ENCODE results near the gene BTNL3. TPM values are rescaled to one million over a fixed set of nuclear protein-coding genes. Genes with fewer than 3 reads are reported as not detected.

BTNL3 gene
- total and polyA plus RNA-seq, 2 experiments from 2014 or later = 0.08 TPM; not detected in 1

DNA sequence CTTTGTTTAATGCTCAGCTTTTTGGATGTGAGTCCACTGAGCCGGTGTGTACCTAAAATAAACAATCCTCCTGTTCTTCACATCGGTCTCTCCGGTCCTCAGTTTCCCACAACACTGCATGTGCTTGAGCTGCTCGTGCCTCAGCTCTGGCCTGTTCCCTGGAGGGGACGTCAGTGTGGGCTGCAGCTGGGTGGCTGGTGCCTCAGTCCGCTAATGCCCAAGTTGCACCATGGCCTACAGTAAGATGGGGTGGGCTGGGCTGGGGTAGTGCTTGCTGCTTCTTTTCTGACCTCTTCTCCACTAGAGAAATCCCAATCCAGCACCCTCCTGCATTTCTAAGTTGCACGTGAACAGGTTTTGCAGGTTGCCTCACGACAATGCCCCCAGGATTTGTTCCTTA lies 50.8 kb downstream of the BTNL3 start:
- Histone ChIP-seq H4K20me1 (replicated peaks; ENCODE audit: insufficient read depth) (no peaks in the 10 kb centered on the region), H3K27ac (ENCODE audit: low read depth) (no peak overlapping the region), H3K79me2 (replicated peaks; ENCODE audit: insufficient read depth) (no peaks in the 10 kb centered on the region; the same call in 1 of the 2 replicates), H3K4me1 (ENCODE audit: insufficient read depth) (no peaks in the 10 kb centered on the region; the same call in 1 of the 2 replicates), H3K36me3 (ENCODE audit: insufficient read depth) (no peaks in the 10 kb centered on the region), H3K4me2 (no peak overlapping the region), H3F3A (replicated peaks; ENCODE audit: low read depth) (no peaks in the 10 kb centered on the region), H3K9me2 (ENCODE audit: insufficient read depth) (0 out of 2 replicates have a peak, but pooled peaks cover 4% of the 10 kb centered on the region), H3K27me3 (ENCODE audit: insufficient read depth) (peaks cover 8% of the 10 kb centered on the region; the same call in 1 of the 2 replicates), H3K4me3 (no peak overlapping the region), H2AFZ (no peak overlapping the region)
- Mint-ChIP-seq H3K36me3 (ENCODE audit: low read depth) (no peaks in the 10 kb centered on the region; the same call in 2 of the 3 replicates), H3K9me3 (peaks cover 3% of the 10 kb centered on the region; the same call in 1 of the 3 replicates), H3K4me3 (no peak overlapping the region), H3K4me1 (peaks cover 16% of the 10 kb centered on the region), H3K27me3 (ENCODE audit: insufficient read depth, low read depth, poor library complexity) (peaks cover 2% of the 10 kb centered on the region), H3K27ac (no peak overlapping the region)
- DNase-seq (ENCODE audit: low spot score) (no peak), ATAC-seq (no peak)
- TF ChIP-seq ZNF114 (CRISPR knock-in tag; IDR thresholded peaks at IDR 0.05) = no peak
- no peak for TF ChIP-seq EZH2 (IDR thresholded peaks at IDR 0.05; ENCODE audit: low read depth, unreplicated experiment)
- TF ChIP-seq NANOG (IDR thresholded peaks at IDR 0.05; ENCODE audit: borderline replicate concordance) = no peak
- no peak for TF ChIP-seq ZNF331 (CRISPR knock-in tag; IDR thresholded peaks at IDR 0.05; ENCODE audit: low read depth)
- TF ChIP-seq, protein P1, sequence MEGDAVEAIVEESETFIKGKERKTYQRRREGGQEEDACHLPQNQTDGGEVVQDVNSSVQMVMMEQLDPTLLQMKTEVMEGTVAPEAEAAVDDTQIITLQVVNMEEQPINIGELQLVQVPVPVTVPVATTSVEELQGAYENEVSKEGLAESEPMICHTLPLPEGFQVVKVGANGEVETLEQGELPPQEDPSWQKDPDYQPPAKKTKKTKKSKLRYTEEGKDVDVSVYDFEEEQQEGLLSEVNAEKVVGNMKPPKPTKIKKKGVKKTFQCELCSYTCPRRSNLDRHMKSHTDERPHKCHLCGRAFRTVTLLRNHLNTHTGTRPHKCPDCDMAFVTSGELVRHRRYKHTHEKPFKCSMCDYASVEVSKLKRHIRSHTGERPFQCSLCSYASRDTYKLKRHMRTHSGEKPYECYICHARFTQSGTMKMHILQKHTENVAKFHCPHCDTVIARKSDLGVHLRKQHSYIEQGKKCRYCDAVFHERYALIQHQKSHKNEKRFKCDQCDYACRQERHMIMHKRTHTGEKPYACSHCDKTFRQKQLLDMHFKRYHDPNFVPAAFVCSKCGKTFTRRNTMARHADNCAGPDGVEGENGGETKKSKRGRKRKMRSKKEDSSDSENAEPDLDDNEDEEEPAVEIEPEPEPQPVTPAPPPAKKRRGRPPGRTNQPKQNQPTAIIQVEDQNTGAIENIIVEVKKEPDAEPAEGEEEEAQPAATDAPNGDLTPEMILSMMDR (conservative IDR thresholded peaks at IDR 0.05; ENCODE audit: low read depth in 2 of 2) = no peak
- no peak for TF ChIP-seq CREB1 (CRISPR knock-in tag; IDR thresholded peaks at IDR 0.05; ENCODE audit: low read depth)
- TF ChIP-seq, protein P2, sequence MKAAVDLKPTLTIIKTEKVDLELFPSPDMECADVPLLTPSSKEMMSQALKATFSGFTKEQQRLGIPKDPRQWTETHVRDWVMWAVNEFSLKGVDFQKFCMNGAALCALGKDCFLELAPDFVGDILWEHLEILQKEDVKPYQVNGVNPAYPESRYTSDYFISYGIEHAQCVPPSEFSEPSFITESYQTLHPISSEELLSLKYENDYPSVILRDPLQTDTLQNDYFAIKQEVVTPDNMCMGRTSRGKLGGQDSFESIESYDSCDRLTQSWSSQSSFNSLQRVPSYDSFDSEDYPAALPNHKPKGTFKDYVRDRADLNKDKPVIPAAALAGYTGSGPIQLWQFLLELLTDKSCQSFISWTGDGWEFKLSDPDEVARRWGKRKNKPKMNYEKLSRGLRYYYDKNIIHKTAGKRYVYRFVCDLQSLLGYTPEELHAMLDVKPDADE (IDR thresholded peaks at IDR 0.05) = no peak
- no peak for TF ChIP-seq STAT1 (IDR thresholded peaks at IDR 0.05; ENCODE audit: unreplicated experiment)
- TF ChIP-seq, protein P3, sequence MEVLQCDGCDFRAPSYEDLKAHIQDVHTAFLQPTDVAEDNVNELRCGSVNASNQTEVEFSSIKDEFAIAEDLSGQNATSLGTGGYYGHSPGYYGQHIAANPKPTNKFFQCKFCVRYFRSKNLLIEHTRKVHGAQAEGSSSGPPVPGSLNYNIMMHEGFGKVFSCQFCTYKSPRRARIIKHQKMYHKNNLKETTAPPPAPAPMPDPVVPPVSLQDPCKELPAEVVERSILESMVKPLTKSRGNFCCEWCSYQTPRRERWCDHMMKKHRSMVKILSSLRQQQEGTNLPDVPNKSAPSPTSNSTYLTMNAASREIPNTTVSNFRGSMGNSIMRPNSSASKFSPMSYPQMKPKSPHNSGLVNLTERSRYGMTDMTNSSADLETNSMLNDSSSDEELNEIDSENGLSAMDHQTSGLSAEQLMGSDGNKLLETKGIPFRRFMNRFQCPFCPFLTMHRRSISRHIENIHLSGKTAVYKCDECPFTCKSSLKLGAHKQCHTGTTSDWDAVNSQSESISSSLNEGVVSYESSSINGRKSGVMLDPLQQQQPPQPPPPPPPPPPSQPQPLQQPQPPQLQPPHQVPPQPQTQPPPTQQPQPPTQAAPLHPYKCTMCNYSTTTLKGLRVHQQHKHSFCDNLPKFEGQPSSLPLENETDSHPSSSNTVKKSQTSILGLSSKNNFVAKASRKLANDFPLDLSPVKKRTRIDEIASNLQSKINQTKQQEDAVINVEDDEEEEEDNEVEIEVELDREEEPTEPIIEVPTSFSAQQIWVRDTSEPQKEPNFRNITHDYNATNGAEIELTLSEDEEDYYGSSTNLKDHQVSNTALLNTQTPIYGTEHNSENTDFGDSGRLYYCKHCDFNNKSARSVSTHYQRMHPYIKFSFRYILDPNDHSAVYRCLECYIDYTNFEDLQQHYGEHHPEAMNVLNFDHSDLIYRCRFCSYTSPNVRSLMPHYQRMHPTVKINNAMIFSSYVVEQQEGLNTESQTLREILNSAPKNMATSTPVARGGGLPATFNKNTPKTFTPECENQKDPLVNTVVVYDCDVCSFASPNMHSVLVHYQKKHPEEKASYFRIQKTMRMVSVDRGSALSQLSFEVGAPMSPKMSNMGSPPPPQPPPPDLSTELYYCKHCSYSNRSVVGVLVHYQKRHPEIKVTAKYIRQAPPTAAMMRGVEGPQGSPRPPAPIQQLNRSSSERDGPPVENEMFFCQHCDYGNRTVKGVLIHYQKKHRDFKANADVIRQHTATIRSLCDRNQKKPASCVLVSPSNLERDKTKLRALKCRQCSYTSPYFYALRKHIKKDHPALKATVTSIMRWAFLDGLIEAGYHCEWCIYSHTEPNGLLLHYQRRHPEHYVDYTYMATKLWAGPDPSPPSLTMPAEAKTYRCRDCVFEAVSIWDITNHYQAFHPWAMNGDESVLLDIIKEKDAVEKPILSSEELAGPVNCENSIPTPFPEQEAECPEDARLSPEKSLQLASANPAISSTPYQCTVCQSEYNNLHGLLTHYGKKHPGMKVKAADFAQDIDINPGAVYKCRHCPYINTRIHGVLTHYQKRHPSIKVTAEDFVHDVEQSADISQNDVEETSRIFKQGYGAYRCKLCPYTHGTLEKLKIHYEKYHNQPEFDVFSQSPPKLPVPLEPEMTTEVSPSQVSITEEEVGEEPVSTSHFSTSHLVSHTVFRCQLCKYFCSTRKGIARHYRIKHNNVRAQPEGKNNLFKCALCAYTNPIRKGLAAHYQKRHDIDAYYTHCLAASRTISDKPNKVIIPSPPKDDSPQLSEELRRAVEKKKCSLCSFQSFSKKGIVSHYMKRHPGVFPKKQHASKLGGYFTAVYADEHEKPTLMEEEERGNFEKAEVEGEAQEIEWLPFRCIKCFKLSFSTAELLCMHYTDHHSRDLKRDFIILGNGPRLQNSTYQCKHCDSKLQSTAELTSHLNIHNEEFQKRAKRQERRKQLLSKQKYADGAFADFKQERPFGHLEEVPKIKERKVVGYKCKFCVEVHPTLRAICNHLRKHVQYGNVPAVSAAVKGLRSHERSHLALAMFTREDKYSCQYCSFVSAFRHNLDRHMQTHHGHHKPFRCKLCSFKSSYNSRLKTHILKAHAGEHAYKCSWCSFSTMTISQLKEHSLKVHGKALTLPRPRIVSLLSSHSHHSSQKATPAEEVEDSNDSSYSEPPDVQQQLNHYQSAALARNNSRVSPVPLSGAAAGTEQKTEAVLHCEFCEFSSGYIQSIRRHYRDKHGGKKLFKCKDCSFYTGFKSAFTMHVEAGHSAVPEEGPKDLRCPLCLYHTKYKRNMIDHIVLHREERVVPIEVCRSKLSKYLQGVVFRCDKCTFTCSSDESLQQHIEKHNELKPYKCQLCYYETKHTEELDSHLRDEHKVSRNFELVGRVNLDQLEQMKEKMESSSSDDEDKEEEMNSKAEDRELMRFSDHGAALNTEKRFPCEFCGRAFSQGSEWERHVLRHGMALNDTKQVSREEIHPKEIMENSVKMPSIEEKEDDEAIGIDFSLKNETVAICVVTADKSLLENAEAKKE (CRISPR knock-in tag; IDR thresholded peaks at IDR 0.05) = no peak
- no peak for TF ChIP-seq JUNB (IDR thresholded peaks at IDR 0.05; ENCODE audit: unreplicated experiment)
- TF ChIP-seq, protein P4, sequence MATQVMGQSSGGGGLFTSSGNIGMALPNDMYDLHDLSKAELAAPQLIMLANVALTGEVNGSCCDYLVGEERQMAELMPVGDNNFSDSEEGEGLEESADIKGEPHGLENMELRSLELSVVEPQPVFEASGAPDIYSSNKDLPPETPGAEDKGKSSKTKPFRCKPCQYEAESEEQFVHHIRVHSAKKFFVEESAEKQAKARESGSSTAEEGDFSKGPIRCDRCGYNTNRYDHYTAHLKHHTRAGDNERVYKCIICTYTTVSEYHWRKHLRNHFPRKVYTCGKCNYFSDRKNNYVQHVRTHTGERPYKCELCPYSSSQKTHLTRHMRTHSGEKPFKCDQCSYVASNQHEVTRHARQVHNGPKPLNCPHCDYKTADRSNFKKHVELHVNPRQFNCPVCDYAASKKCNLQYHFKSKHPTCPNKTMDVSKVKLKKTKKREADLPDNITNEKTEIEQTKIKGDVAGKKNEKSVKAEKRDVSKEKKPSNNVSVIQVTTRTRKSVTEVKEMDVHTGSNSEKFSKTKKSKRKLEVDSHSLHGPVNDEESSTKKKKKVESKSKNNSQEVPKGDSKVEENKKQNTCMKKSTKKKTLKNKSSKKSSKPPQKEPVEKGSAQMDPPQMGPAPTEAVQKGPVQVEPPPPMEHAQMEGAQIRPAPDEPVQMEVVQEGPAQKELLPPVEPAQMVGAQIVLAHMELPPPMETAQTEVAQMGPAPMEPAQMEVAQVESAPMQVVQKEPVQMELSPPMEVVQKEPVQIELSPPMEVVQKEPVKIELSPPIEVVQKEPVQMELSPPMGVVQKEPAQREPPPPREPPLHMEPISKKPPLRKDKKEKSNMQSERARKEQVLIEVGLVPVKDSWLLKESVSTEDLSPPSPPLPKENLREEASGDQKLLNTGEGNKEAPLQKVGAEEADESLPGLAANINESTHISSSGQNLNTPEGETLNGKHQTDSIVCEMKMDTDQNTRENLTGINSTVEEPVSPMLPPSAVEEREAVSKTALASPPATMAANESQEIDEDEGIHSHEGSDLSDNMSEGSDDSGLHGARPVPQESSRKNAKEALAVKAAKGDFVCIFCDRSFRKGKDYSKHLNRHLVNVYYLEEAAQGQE (IDR thresholded peaks at IDR 0.05; ENCODE audit: unreplicated experiment) = no peak
- TF ChIP-seq EZH2phosphoT487 (IDR thresholded peaks at IDR 0.05; ENCODE audit: unreplicated experiment) = no peak
- TF ChIP-seq POLR2AphosphoS5 (IDR thresholded peaks at IDR 0.05; ENCODE audit: low read depth) = no peak

Measured in GM23338 (cell line).